ENCODE measurements around the gene KCNN2. TPM values are rescaled to one million over a fixed set of nuclear protein-coding genes. Genes with fewer than 3 reads are reported as not detected.
"Not testable (repeated sequence)": the region's sequence is repeated elsewhere in the genome, so short reads cannot be mapped to it uniquely, and the experiment has no call there.

Gene KCNN2
- total RNA-seq, 2 donors from 2014 or later: not detected

DNA sequence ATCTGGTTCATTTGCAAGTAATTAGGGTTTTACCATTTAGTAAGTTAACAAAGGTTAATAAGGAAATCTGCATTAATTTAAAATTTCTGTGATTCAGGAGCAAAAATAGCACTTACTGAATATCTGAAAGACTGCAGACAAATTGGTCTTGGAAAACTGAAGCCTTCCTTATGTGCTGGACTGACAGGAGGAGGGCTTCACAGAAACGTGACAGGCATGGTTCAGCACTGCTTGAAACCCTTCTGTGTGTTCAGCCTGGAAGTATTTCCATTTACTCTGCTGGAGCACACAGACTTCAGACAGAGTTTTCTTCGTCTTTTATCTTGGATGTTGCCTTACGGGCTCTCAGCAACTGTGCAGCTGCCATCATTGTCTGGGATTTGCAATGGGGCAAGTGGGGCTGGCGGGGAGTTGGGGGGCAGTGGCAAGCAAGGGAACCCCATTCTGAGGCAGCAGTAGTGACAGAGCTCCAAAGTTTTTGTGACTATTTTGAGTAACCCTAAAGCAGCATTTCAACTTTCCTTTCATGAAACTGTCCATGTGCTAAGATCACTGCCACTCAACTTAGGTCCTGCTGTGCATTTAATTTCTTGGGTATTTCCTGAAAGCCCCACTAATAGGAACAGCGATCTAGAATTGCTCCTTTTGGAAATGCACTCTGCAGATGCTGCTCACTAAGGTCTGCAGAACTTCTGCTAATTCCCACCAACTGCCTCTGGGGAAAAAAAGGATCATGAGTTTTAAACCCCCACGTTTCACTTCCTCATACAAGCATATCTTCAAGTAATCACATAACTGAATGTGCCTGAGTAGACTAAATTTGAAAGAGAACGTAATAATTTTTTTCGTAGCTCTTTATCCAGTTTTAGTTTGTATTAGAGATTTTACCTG is 56.6 kb downstream of the KCNN2 start:
- no peaks in the 10 kb centered on the region for H3K4me1 Mint-ChIP-seq (ENCODE audit: low read depth in 2 of 2)
- no peaks in the 10 kb centered on the region for H3K9me3 Mint-ChIP-seq
- H3K4me3 Mint-ChIP-seq: no peak overlapping the region
- DNase-seq (ENCODE audit: low spot score) (no peak), ATAC-seq (no peak)
- no peak overlapping the region for H3K27ac Mint-ChIP-seq
- no peaks in the 10 kb centered on the region for H3K27me3 Mint-ChIP-seq
- H3K36me3 Mint-ChIP-seq: no peaks in the 10 kb centered on the region

DNA sequence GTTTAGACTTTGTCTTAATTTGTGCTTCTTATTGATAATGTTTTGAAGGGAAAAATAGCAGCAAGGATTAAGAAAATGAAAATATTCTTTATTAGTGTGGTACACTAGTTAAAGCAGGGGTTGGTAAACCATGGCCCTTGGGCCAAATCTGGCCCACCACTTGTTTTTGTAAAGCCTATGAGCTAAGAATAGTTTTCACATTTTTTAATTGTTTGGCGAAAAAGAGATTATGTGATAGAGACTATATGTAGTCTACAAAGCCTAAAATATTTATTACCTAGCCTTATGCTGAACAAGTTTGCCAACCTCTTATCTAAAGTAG is 57.2 kb downstream of the KCNN2 start:
- Mint-ChIP-seq H3K36me3 (no peaks in the 10 kb centered on the region), H3K27ac (no peak overlapping the region), H3K27me3 (no peaks in the 10 kb centered on the region), H3K4me3 (no peak overlapping the region), H3K9me3 (no peaks in the 10 kb centered on the region), H3K4me1 (ENCODE audit: low read depth in 2 of 2) (no peaks in the 10 kb centered on the region)
- ATAC-seq: no peak
- DNase-seq (ENCODE audit: low spot score): no peak

DNA sequence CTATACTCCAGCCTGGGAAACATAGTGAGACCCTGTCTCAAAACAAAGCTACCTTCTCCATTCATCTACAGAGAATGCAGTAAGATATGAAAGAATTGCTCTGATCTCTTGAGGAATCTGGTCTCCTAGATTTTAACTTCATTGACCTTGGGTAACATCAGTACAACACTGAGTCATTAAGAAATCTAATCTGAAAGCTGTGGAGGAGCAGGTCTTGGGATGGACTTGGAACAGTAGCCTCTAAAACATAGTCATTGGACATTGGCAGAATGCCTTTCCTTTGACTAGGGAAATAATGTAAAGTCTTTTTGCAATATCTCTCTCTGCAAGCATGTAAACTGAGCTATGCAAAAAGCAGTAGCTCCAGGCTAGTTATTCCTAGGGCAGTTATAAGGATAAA is 58.1 kb downstream of the KCNN2 start:
- Mint-ChIP-seq H3K27ac (no peak overlapping the region), H3K36me3 (no peaks in the 10 kb centered on the region), H3K9me3 (no peaks in the 10 kb centered on the region), H3K4me1 (ENCODE audit: low read depth in 2 of 2) (no peaks in the 10 kb centered on the region), H3K4me3 (no peak overlapping the region), H3K27me3 (no peaks in the 10 kb centered on the region)
- no peak for ATAC-seq
- DNase-seq (ENCODE audit: low spot score): no peak

DNA sequence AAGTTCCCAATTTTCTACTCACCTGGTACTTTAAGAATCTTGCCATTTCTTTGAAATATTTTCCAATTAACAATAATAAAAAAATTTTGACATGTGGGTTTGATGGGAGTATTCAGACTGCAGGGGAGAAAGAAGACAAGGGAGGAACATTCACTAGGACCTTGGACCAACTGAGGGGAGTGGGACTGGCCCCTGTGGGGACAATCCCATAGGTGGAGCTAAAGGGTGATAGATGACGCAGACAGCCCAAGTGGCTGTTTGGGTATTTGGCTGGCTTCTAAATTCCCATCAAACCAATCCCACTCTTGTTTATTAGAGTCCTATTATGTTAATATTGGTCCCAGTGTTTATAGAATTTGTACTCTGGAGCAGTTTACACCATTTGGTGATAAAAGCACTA is 65.3 kb downstream of the KCNN2 start:
- Mint-ChIP-seq H3K27ac (no peak overlapping the region), H3K36me3 (no peaks in the 10 kb centered on the region), H3K27me3 (no peaks in the 10 kb centered on the region), H3K9me3 (no peaks in the 10 kb centered on the region), H3K4me3 (no peak overlapping the region), H3K4me1 (ENCODE audit: low read depth in 2 of 2) (no peaks in the 10 kb centered on the region)
- DNase-seq (ENCODE audit: low spot score): no peak
- no peak for ATAC-seq

DNA sequence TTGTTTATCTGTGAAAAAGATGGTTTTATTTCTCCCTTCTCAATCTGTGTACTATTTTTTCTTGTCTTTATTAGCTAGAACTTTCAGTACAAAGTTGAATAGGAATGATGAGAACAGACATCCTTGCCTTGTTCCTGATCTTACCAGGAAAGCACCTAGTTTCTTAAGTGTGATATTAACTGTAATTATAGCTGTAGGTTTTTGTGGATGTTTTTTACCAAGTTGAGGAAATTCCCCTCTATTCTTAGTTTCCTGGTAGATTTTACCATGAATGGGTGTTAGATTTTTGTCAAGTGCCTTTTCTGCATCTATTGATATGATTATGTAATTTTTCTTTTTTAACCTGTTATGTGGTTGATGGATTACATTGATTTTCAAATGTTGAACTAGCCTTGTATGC is 68.7 kb downstream of the KCNN2 start:
- DNase-seq (ENCODE audit: low spot score): no peak
- Mint-ChIP-seq H3K9me3 (no peaks in the 10 kb centered on the region), H3K27me3 (no peaks in the 10 kb centered on the region), H3K27ac (no peak overlapping the region), H3K4me3 (no peak overlapping the region), H3K36me3 (no peaks in the 10 kb centered on the region), H3K4me1 (ENCODE audit: low read depth in 2 of 2) (no peaks in the 10 kb centered on the region)
- ATAC-seq: no peak

GRCh38 chr5:114432684-114433083 is 70.8 kb downstream of the KCNN2 start:
- H3K36me3 Mint-ChIP-seq; H3K27me3 Mint-ChIP-seq; H3K4me1 Mint-ChIP-seq (ENCODE audit: low read depth in 2 of 2); DNase-seq (ENCODE audit: low spot score); ATAC-seq; H3K9me3 Mint-ChIP-seq; H3K4me3 Mint-ChIP-seq; H3K27ac Mint-ChIP-seq: not testable (repeated sequence)

GRCh38 chr5:114434396-114435219 is 72.7 kb downstream of the KCNN2 start:
- DNase-seq (ENCODE audit: low spot score) (no peak), ATAC-seq (no peak)
- Mint-ChIP-seq H3K27me3 (no peaks in the 10 kb centered on the region), H3K27ac (no peak overlapping the region), H3K9me3 (no peaks in the 10 kb centered on the region), H3K4me3 (no peak overlapping the region), H3K36me3 (no peaks in the 10 kb centered on the region), H3K4me1 (ENCODE audit: low read depth in 2 of 2) (no peaks in the 10 kb centered on the region)

DNA sequence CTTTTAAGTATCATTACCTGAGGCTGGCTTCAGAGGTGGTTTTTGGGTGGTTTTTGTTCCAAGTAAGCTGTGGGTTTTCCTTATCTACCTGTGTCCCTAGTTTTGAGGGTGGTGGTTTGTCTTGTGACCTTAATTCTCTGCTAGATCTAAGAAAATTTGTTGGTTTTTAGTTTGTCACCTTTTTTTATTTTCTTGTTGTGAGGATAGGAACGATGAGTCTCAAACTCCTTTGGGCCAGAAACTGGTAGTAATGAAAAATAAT is 73.3 kb downstream of the KCNN2 start:
- Mint-ChIP-seq H3K4me3 (no peak overlapping the region), H3K9me3 (no peaks in the 10 kb centered on the region), H3K27ac (no peak overlapping the region), H3K27me3 (no peaks in the 10 kb centered on the region), H3K4me1 (ENCODE audit: low read depth in 2 of 2) (no peaks in the 10 kb centered on the region), H3K36me3 (no peaks in the 10 kb centered on the region)
- DNase-seq (ENCODE audit: low spot score) (no peak), ATAC-seq (no peak)

DNA sequence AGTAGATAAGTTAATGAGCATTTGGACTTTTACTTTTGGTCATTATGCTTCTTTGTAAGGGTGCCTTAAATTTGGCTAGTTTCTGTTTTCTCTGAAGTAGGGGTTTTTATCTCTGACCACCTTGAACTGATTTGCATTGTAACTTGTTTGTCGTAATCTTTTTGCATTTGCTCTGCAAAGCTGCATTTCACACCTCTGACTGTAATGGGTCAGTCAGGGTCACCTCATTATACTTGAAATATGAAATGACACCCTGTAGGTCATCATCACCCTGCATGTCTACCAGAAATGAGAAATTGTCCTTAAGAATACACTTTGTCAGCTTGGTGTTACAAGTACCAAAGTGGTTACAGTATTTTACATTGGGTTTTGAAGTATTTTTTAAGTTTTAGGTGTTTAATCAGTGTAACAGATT is 74.0 kb downstream of the KCNN2 start:
- no peak overlapping the region for H3K27ac Mint-ChIP-seq
- no peaks in the 10 kb centered on the region for H3K4me1 Mint-ChIP-seq (ENCODE audit: low read depth in 2 of 2)
- DNase-seq (ENCODE audit: low spot score): no peak
- no peaks in the 10 kb centered on the region for H3K27me3 Mint-ChIP-seq
- no peaks in the 10 kb centered on the region for H3K9me3 Mint-ChIP-seq
- no peak overlapping the region for H3K4me3 Mint-ChIP-seq
- H3K36me3 Mint-ChIP-seq: no peaks in the 10 kb centered on the region
- ATAC-seq: no peak

DNA sequence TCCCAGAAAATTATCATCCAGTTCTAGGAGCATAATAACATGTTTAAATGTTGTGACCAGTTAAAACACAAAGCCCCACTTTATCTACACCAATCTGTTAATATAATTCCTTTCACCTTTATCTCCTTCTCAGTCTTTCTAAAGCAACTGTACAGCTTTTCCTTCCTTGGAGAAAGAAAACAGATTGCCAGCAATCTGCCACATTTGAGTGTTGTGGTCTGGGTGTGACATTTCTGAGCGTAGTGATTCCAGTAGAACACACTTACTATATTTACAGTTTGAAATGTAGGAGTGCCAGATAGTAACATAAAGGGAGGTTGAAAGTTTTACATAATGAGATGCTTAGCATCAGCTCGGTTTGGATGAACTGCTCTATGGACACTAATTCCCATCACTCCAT is 76.1 kb downstream of the KCNN2 start:
- no peak for DNase-seq (ENCODE audit: low spot score)
- Mint-ChIP-seq H3K4me3 (no peak overlapping the region), H3K4me1 (ENCODE audit: low read depth in 2 of 2) (no peaks in the 10 kb centered on the region), H3K36me3 (no peaks in the 10 kb centered on the region), H3K27me3 (peaks cover 0 to 3% of the 10 kb centered on the region in 2 donors), H3K9me3 (no peaks in the 10 kb centered on the region), H3K27ac (no peak overlapping the region)
- no peak for ATAC-seq

DNA sequence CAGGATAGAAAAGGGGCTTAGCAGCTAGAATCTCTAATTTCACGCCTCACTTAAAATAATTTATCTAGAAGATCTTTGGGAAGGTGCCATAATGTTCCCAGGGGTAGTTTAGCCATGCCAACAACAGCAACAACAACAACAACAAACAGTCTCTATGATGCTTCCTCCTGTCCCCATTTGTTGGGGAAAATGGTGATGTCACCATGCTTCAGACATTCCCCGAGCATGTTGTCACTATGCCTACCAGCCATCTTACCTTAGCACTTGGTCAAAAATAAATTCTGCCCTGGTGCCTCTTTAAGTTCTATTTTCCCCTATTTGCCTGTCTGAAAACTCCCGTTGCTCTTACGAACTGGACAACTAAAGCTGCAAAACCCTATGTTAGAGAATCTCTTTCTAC is 76.6 kb downstream of the KCNN2 start:
- Mint-ChIP-seq H3K9me3 (no peaks in the 10 kb centered on the region), H3K4me3 (no peak overlapping the region), H3K36me3 (no peaks in the 10 kb centered on the region), H3K27ac (no peak overlapping the region), H3K27me3 (peaks cover 0 to 3% of the 10 kb centered on the region in 2 donors), H3K4me1 (ENCODE audit: low read depth in 2 of 2) (no peaks in the 10 kb centered on the region)
- ATAC-seq (no peak), DNase-seq (ENCODE audit: low spot score) (no peak)

DNA sequence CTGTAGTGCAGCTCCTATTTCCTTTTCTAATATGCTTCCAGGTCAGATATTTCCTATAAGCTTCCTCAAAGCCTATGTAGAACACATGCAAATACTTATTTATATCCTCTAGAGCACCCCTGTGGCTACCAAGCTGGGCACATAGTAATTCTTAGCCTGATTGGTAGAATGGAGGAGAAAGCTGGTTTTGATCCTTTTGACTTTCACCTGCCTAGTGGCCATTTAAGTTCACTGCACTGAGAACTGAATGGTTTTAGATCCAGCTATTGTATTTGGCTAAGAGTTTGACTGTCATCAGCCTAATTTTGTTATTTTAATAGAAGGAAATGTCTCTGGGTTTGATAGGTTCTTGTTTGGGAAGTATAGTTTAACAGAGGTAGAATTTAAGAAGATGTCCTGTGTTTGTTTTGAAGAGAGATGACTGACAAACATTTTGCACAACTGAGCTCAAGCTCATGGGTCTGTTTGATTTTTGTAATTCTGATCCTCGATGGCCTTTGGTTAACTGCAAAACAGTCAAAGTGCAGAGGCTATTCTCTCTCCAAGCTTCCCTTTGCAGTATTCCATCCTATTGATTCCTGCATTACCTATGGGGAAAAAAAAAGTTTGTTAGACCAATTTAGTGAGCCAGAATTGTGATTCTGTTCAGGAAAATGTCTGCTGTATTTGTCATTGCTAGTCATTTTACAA is 85.4 kb downstream of the KCNN2 start:
- Mint-ChIP-seq H3K4me1 (ENCODE audit: low read depth in 2 of 2) (no peaks in the 10 kb centered on the region), H3K36me3 (no peaks in the 10 kb centered on the region)

DNA sequence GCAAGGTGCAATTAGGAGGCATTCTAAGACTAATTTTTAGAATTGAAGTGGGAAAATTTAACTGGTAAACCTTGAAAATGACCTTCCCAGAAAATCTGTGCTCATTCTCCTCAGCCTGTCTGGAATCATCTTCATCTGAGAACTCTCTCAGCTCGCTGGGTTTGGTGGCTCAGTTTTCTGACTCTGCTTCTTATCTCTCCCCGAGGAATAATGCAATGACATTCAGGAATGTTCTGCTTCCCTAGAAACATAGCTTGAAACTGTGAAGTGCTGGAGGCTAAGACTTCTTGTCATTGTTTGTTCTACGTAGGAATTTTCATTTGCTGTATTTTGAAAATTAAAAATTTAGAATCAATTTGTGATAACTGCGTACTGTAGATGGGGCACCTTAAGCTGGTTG is 86.6 kb downstream of the KCNN2 start:
- Mint-ChIP-seq H3K27ac (no peak overlapping the region), H3K27me3 (no peaks in the 10 kb centered on the region), H3K36me3 (no peaks in the 10 kb centered on the region), H3K4me1 (ENCODE audit: low read depth in 2 of 2) (no peaks in the 10 kb centered on the region), H3K9me3 (no peaks in the 10 kb centered on the region), H3K4me3 (no peak overlapping the region)
- DNase-seq (ENCODE audit: low spot score) (no peak), ATAC-seq (no peak)

More for the DNA sequence above, 85.4 kb downstream of the KCNN2 start:
- Mint-ChIP-seq H3K27me3 (peaks cover 0 to 3% of the 10 kb centered on the region in 2 donors), H3K27ac (no peak overlapping the region), H3K4me3 (no peak overlapping the region), H3K9me3 (no peaks in the 10 kb centered on the region)
- ATAC-seq (no peak), DNase-seq (ENCODE audit: low spot score) (no peak)

DNA sequence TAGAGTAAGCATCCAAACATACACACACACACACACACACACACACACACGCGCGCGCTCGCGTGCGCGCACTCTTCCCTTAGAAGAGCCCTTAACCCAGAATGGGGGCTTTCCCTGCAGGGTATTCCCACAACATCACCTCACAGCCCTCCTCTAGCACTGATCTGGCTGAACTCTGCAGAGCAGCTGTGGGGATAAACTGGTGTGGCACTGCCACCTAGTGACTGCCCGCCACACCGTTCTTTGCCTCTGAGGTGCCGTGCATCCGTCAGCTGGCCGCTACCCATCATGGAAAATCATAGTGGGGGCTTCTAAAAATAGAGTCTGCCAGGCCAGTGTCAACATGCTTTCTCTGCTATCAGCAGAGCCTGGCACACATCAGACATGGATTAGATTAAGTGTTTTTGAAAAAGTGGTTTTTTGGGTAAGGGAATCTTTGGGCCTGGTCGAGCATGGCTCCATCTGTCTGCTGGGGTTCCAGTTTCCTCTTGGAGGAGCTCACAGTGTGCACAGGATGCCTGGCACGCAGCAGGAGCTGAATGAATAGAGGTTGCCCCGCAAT is 88.1 kb downstream of the KCNN2 start:
- Mint-ChIP-seq H3K36me3 (no peaks in the 10 kb centered on the region), H3K27me3 (no peaks in the 10 kb centered on the region), H3K9me3 (no peaks in the 10 kb centered on the region), H3K4me3 (no peak overlapping the region), H3K4me1 (ENCODE audit: low read depth in 2 of 2) (no peaks in the 10 kb centered on the region), H3K27ac (no peak overlapping the region)
- peak; percentile 60 for DNase-seq (ENCODE audit: low spot score)
- peak; percentile 53 to 78 for ATAC-seq

All from natural killer cell treated with Interleukin-12 subunit alpha and Interleukin-12 subunit beta and Interleukin-15 and Interleukin-18, amount 100 ng/mL, for 72 hours (primary cell).